ENCODE results near the gene SORCS2. TPM values are rescaled to one million over a fixed set of nuclear protein-coding genes. Genes with fewer than 3 reads are reported as not detected.

SORCS2 gene
- polyA plus RNA-seq, 1 of the 3 experiments (the other 2 are of a cell fraction): 1.6 TPM

DNA sequence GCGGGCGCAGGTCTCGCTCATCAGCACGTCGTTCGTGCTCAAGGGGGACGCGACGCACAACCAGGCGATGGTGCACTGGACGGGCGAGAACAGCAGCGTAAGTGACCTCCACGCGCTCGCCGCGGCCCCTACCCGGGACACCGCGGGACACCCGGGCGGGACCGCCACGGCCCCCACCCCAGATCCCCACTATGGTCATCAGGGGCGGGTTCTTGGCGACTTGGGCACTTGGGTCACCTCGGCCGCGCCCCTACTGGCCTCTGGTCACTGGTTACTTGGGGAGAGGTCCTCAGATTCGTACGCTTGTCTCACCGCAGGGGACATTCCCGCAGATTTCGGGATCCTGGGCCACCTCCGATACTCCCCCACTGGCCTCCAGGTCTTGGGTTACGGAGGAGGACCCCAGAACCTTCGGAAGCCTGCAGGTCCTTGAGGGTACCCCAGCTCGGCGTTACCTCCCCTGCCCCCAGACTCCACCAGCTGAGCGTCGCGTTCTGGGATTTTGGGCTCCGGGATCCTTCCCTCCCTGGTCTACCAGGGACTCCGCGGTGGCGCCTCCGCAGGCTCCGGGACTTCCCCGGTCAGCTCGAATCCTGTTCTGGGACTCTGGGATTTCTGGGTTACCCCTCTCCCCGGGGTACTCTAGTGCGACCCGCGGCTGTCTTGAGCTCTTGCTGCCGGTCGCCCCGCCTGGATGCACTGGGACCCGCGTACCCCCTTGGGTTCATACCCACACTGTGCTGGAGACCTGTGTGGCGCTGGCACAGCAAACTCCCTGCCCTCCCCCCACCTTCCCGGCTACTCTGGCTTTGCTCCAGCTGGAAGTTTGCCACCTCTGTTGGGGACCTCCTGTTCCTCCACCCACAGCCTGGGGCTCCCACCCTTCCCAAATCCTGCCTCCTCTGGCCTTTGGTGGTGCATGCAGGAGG lies 956 bp downstream of the SORCS2 start:
- H3K9me2 ChIP-seq: no peaks in the 10 kb centered on the region
- H3K4me2 ChIP-seq: peak overlapping the region; percentile 85

DNA sequence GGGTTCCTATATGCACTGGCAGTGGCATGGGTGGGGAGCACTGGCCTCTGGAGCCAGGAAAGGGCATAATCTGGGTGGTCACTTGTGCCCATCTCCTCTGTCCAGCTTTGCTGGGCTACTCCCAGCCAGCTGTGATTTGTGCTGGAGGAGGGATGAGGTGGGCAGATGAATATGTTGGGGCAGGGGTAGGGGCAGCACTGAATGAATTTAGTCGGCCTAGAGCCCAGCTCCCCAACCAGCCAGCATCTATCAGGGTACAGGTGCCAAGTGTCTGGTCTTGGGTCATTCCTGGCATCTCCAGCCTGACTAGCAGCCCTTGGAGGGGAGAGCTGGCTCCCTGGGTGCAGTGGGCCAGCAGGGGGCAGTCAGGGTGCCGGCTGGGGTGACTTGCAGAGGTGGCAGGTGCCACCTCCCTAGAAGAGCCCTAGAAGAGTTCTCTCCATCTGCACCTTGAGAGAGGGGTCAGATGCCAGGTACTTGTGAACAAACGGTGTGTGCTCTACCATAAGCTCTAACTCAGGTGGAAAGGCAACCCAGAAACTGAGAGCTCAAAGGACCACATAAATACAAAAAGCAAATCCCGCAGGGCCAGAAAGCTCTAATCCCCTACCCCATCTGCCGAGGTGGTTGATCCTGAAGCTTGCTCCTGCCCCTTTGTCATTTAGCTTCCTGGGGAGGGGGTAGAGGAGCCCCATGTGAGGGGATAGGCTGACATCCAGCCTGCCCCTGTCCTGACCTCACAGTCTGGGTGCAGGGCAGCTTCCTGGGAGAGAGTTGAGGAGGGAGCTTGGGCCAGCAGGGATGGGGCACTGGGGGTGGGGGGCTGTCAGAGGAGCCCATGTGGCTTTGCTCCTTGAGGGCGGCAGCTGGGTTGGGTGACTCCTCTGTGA lies 2.2 kb downstream of the SORCS2 start:
- Histone ChIP-seq H3K79me2 (ENCODE audit: insufficient read depth) (no peaks in the 10 kb centered on the region), H3K4me2 (no peak overlapping the region), H3K4me3 (ENCODE audit: low read depth in 2 of 2, low read length in 1 of 2) (peak overlapping the region in 1 of 2 experiments; percentile 17; a peak in 1 of 4 replicates), H3K27ac (ENCODE audit: low read depth in 2 of 2, low read length in 1 of 2) (no peak overlapping the region), H2AFZ (ENCODE audit: low read depth) (no peak overlapping the region), H3K36me3 (replicated peaks in 1 of 2; ENCODE audit: control insufficient read depth in 1 of 2, insufficient read depth in 2 of 2, low read length in 1 of 2) (no peaks in the 10 kb centered on the region), H3K9me3 (no peaks in the 10 kb centered on the region), H3K4me1 (ENCODE audit: control insufficient read depth in 1 of 2, insufficient read depth in 2 of 2, low read depth in 1 of 2, low read length in 1 of 2) (peaks cover 0 to 12% of the 10 kb centered on the region in 2 experiments; a peak in 1 of 4 replicates), H4K20me1 (ENCODE audit: insufficient read depth) (no peaks in the 10 kb centered on the region), H3K9ac (no peak overlapping the region), H3F3A (replicated peaks; ENCODE audit: insufficient read depth) (peaks cover 8% of the 10 kb centered on the region), H3K27me3 (ENCODE audit: insufficient read depth) (peaks cover 34% of the 10 kb centered on the region), H3K9me2 (no peaks in the 10 kb centered on the region)
- TF ChIP-seq RAD21 (IDR thresholded peaks at IDR 0.05; ENCODE audit: low read length) (peak; percentile 42), SMC3 (IDR thresholded peaks at IDR 0.05; ENCODE audit: low read depth, low read length) (peak; percentile 51)
- TF ChIP-seq, protein P1, sequence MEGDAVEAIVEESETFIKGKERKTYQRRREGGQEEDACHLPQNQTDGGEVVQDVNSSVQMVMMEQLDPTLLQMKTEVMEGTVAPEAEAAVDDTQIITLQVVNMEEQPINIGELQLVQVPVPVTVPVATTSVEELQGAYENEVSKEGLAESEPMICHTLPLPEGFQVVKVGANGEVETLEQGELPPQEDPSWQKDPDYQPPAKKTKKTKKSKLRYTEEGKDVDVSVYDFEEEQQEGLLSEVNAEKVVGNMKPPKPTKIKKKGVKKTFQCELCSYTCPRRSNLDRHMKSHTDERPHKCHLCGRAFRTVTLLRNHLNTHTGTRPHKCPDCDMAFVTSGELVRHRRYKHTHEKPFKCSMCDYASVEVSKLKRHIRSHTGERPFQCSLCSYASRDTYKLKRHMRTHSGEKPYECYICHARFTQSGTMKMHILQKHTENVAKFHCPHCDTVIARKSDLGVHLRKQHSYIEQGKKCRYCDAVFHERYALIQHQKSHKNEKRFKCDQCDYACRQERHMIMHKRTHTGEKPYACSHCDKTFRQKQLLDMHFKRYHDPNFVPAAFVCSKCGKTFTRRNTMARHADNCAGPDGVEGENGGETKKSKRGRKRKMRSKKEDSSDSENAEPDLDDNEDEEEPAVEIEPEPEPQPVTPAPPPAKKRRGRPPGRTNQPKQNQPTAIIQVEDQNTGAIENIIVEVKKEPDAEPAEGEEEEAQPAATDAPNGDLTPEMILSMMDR (IDR thresholded peaks at IDR 0.05): peak; percentile 65
- TF ChIP-seq, protein P2, sequence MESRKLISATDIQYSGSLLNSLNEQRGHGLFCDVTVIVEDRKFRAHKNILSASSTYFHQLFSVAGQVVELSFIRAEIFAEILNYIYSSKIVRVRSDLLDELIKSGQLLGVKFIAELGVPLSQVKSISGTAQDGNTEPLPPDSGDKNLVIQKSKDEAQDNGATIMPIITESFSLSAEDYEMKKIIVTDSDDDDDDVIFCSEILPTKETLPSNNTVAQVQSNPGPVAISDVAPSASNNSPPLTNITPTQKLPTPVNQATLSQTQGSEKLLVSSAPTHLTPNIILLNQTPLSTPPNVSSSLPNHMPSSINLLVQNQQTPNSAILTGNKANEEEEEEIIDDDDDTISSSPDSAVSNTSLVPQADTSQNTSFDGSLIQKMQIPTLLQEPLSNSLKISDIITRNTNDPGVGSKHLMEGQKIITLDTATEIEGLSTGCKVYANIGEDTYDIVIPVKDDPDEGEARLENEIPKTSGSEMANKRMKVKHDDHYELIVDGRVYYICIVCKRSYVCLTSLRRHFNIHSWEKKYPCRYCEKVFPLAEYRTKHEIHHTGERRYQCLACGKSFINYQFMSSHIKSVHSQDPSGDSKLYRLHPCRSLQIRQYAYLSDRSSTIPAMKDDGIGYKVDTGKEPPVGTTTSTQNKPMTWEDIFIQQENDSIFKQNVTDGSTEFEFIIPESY (IDR thresholded peaks at IDR 0.05; ENCODE audit: borderline replicate concordance, low read depth): no peak
- peak; percentile 69 for DNase-seq
- CTCF ChIA-PET: interaction anchor here (0.6 to 16.0 kb wide), 28 partner anchors 8 to 526 kb away, joined by 3 to 301 read pairs (median 4); no protein-coding TSS in a partner anchor
- POLR2A ChIA-PET: interaction anchor here (0.7 kb wide), 1 partner anchor 180 kb away, joined by 3 read pairs; no protein-coding TSS in a partner anchor
- WGBS (ENCODE audit: low lambda C conversion rate): 56% methylated on average over 5 of the region's 6 CpGs

More for the DNA sequence above, 956 bp downstream of the SORCS2 start:
- Histone ChIP-seq H3K4me3 (ENCODE audit: low read depth in 2 of 2, low read length in 1 of 2) (peak overlapping the region; percentile 43 to 50; a peak in 3 of 4 replicates), H4K20me1 (ENCODE audit: insufficient read depth) (no peaks in the 10 kb centered on the region), H3K36me3 (replicated peaks in 1 of 2; ENCODE audit: control insufficient read depth in 1 of 2, insufficient read depth in 2 of 2, low read length in 1 of 2) (no peaks in the 10 kb centered on the region), H3F3A (replicated peaks; ENCODE audit: insufficient read depth) (peaks cover 8% of the 10 kb centered on the region), H3K79me2 (ENCODE audit: insufficient read depth) (no peaks in the 10 kb centered on the region), H2AFZ (ENCODE audit: low read depth) (no peak overlapping the region), H3K9me3 (no peaks in the 10 kb centered on the region), H3K27me3 (ENCODE audit: insufficient read depth) (peaks cover 45% of the 10 kb centered on the region), H3K9ac (no peak overlapping the region), H3K4me1 (ENCODE audit: control insufficient read depth in 1 of 2, insufficient read depth in 2 of 2, low read depth in 1 of 2, low read length in 1 of 2) (peaks cover 0 to 12% of the 10 kb centered on the region in 2 experiments; a peak in 1 of 4 replicates), H3K27ac (ENCODE audit: low read depth in 2 of 2, low read length in 1 of 2) (no peak overlapping the region)
- ChIA-PET CTCF (interaction anchor here (0.6 to 16.0 kb wide), 19 partner anchors 14 to 527 kb away, joined by 3 to 301 read pairs (median 5); no protein-coding TSS in a partner anchor), POLR2A (interaction anchor here (0.7 kb wide), 1 partner anchor 315 kb away, joined by 3 read pairs; no protein-coding TSS in a partner anchor)
- 20% methylated on average over 2 of the region's 62 CpGs for WGBS (ENCODE audit: low lambda C conversion rate)
- TF ChIP-seq, protein P3, sequence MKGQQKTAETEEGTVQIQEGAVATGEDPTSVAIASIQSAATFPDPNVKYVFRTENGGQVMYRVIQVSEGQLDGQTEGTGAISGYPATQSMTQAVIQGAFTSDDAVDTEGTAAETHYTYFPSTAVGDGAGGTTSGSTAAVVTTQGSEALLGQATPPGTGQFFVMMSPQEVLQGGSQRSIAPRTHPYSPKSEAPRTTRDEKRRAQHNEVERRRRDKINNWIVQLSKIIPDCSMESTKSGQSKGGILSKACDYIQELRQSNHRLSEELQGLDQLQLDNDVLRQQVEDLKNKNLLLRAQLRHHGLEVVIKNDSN (IDR thresholded peaks at IDR 0.05; ENCODE audit: borderline replicate concordance, low read depth): no peak
- TF ChIP-seq FOSL2 (IDR thresholded peaks at IDR 0.05; ENCODE audit: borderline replicate concordance, low read depth) (no peak), NFIC (IDR thresholded peaks at IDR 0.05; ENCODE audit: borderline replicate concordance) (peak; percentile 40)
- peak; percentile 68 for DNase-seq

Data from SK-N-SH (cell line).